ENCODE results near the gene HDDC3.

DNA sequence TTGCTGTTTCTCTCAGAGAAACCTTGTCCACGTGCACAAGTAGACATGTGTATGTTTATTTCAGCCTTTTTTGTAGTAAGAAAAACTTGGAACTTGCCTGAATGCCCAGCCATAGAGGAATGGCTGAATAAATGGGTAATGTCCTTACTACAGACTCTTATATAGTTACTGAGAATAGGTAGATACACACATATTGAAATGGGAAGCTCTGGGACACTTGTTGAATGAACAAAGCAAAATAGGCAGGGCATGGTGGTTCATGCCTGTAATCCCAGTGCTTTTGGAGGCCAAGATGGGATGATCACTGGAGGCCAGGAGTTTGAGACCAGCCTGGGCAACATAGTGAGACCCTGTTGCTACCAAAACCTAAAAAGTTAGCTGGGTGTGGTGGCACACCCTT, 4.5 kb upstream of the HDDC3 start:
- no peak for TF ChIP-seq EZH2 (IDR thresholded peaks at IDR 0.05; ENCODE audit: insufficient read depth, low read length)
- TF ChIP-seq, protein P1, sequence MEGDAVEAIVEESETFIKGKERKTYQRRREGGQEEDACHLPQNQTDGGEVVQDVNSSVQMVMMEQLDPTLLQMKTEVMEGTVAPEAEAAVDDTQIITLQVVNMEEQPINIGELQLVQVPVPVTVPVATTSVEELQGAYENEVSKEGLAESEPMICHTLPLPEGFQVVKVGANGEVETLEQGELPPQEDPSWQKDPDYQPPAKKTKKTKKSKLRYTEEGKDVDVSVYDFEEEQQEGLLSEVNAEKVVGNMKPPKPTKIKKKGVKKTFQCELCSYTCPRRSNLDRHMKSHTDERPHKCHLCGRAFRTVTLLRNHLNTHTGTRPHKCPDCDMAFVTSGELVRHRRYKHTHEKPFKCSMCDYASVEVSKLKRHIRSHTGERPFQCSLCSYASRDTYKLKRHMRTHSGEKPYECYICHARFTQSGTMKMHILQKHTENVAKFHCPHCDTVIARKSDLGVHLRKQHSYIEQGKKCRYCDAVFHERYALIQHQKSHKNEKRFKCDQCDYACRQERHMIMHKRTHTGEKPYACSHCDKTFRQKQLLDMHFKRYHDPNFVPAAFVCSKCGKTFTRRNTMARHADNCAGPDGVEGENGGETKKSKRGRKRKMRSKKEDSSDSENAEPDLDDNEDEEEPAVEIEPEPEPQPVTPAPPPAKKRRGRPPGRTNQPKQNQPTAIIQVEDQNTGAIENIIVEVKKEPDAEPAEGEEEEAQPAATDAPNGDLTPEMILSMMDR (IDR thresholded peaks at IDR 0.05; ENCODE audit: insufficient read depth, low read depth, low read length) = no peak
